PC-9 (cell line): ENCODE data around the gene SLC32A1. TPM values are rescaled to one million over a fixed set of nuclear protein-coding genes. Genes with fewer than 3 reads are reported as not detected.

Source experiments
- BruUV-seq: library from RNA; stranded (reverse); fragments of 400-500 nt; replicated peaks from 2 replicates; lab custom pipeline; 2021; lab: Mats Ljungman, UMichigan
- CTCF ChIA-PET: fragments of 300-600 bp; sonication (Branson Sonifier 250); formaldehyde crosslinking; loops from one replicate; lab custom pipeline; 2022; ENCODE audit warnings: antibody characterized with exemption; lab: Charles Lee
- POLR2A ChIA-PET: fragments of 300-600 bp; sonication (Branson Sonifier 250); formaldehyde crosslinking; loops from one replicate; lab custom pipeline; 2022; ENCODE audit warnings: antibody characterized with exemption; ENCODE audit not compliant: unreplicated experiment; lab: Charles Lee
- DNase-seq, 2 experiments: peaks; one replicate each; pipeline versions ENCODE4 v3.0.0 to v3.0.0-alpha.2; 2015 to 2022; ENCODE audit warnings: mixed read lengths in 1 of 2
- H2AFZ ChIP-seq: fragments of 200-600 bp; sonication (generic); 2 replicates; pipeline ENCODE4 v1.8.1; 2017; ENCODE audit warnings: antibody characterized with exemption
- H3F3A ChIP-seq: fragments of 200-600 bp; sonication (generic); 2 replicates; pipeline ENCODE4 v1.8.1; 2017; ENCODE audit warnings: antibody characterized with exemption, mild to moderate bottlenecking, low read depth; ENCODE audit not compliant: insufficient read depth
- H3K27ac ChIP-seq: fragments of 200-600 bp; sonication (generic); 2 replicates; pipeline ENCODE4 v1.6.1; 2016; ENCODE audit warnings: mixed run types
- H3K27me3 ChIP-seq: fragments of 200-600 bp; sonication (generic); 2 replicates; pipeline ENCODE4 v1.6.1; 2016; ENCODE audit warnings: low read depth, mixed run types; ENCODE audit not compliant: insufficient read depth
- H3K36me3 ChIP-seq: fragments of 200-600 bp; sonication (generic); 2 replicates; pipeline ENCODE4 v1.6.1; 2016; ENCODE audit warnings: low read depth, mixed run types
- H3K4me1 ChIP-seq: fragments of 200-600 bp; sonication (generic); replicated peaks from 2 replicates; pipeline ENCODE4 v1.6.1; 2016; ENCODE audit warnings: mixed run types; ENCODE audit not compliant: insufficient read depth
- H3K4me2 ChIP-seq: fragments of 200-600 bp; sonication (generic); 2 replicates; pipeline ENCODE4 v1.6.1; 2017; ENCODE audit warnings: mixed run types
- H3K4me3 ChIP-seq: fragments of 200-600 bp; sonication (generic); 2 replicates; pipeline ENCODE4 v1.6.1; 2016; ENCODE audit warnings: mixed run types
- H3K79me2 ChIP-seq: fragments of 200-600 bp; sonication (generic); 2 replicates; pipeline ENCODE4 v1.6.1; 2017; ENCODE audit warnings: low read depth, mixed run types
- H3K9me2 ChIP-seq: fragments of 200-600 bp; sonication (generic); 2 replicates; pipeline ENCODE4 v1.8.1; 2017; ENCODE audit warnings: mild to moderate bottlenecking; ENCODE audit not compliant: insufficient read depth
- H3K9me3 ChIP-seq: fragments of 200-600 bp; sonication (generic); 2 replicates; pipeline ENCODE4 v1.8.1; 2016; ENCODE audit warnings: low read depth; ENCODE audit not compliant: insufficient read depth
- H4K20me1 ChIP-seq: fragments of 200-600 bp; sonication (generic); 2 replicates; pipeline ENCODE4 v1.8.1; 2017; ENCODE audit not compliant: insufficient read depth
- CTCF ChIP-seq: fragments of 200-600 bp; sonication (generic); conservative IDR thresholded peaks from 2 replicates; pipeline ENCODE4 v1.6.1; 2017; ENCODE audit warnings: mixed run types, antibody characterized with exemption, mild to moderate bottlenecking, moderate library complexity
- EZH2 ChIP-seq: fragments of 200-600 bp; sonication (generic); IDR thresholded peaks from 2 replicates; pipeline ENCODE4 v1.8.0; 2017; ENCODE audit warnings: antibody characterized with exemption, low read depth
- intact Hi-C: fragments of 100-400 bp; cut with micrococcal nuclease; formaldehyde crosslinking; loops from one replicate; pipeline ENCODE4 v1.10.0; 2022; ENCODE audit not compliant: unreplicated experiment
- total RNA-seq: library from RNA; stranded (reverse); gene quantifications from 2 replicates; pipeline ENCODE4 v1.2.3, GENCODE V29; 2021

SLC32A1 gene
- total RNA-seq, 1 experiment from 2014 or later = not detected

- H3K79me2 ChIP-seq = no peaks in the 10 kb centered on the region
- ChIA-PET CTCF (no interaction called here), POLR2A (no interaction called here)
- H3F3A ChIP-seq = no peaks in the 10 kb centered on the region
- no peak overlapping the region for H2AFZ ChIP-seq
- intact Hi-C loops = loop anchor here (10.0 kb wide), 1 partner anchor 400 kb away; no protein-coding TSS in a partner anchor
- H3K9me2 ChIP-seq = no peaks in the 10 kb centered on the region
- no peaks in the 10 kb centered on the region for H4K20me1 ChIP-seq
- DNase-seq = no peak
- no peaks in the 10 kb centered on the region for H3K36me3 ChIP-seq
- H3K9me3 ChIP-seq = no peaks in the 10 kb centered on the region; the same call in 1 of the 2 replicates
- no peak overlapping the region for H3K4me2 ChIP-seq
- no peak for TF ChIP-seq EZH2
- no peak for TF ChIP-seq CTCF
- H3K27me3 ChIP-seq = peaks cover 98% of the 10 kb centered on the region
- no peaks in the 10 kb centered on the region for H3K4me1 ChIP-seq
- no TSS peak for BruUV-seq
- H3K4me3 ChIP-seq = no peak overlapping the region
- no peak overlapping the region for H3K27ac ChIP-seq
Measured at GRCh38 chr20:38735172-38735571, 10.9 kb downstream of the SLC32A1 start.

- H3K4me3 ChIP-seq = no peak overlapping the region
- no peaks in the 10 kb centered on the region for H4K20me1 ChIP-seq
- CTCF ChIA-PET = no interaction called here
- H3F3A ChIP-seq = no peaks in the 10 kb centered on the region
- no peak for DNase-seq
- H2AFZ ChIP-seq = no peak overlapping the region
- peaks cover 99% of the 10 kb centered on the region for H3K27me3 ChIP-seq
- H3K4me2 ChIP-seq = no peak overlapping the region
- no peaks in the 10 kb centered on the region for H3K36me3 ChIP-seq
- H3K9me3 ChIP-seq = no peaks in the 10 kb centered on the region; the same call in 1 of the 2 replicates
- TF ChIP-seq EZH2 (no peak), CTCF (no peak)
- POLR2A ChIA-PET = no interaction called here
- no peaks in the 10 kb centered on the region for H3K4me1 ChIP-seq
- no peak overlapping the region for H3K27ac ChIP-seq
- H3K9me2 ChIP-seq = no peaks in the 10 kb centered on the region
- H3K79me2 ChIP-seq = no peaks in the 10 kb centered on the region
- intact Hi-C loops = loop anchor here (10.0 kb wide), 1 partner anchor 403 kb away; no protein-coding TSS in a partner anchor
- no TSS peak for BruUV-seq
Measured at GRCh38 chr20:38737887-38738286, 13.6 kb downstream of the SLC32A1 start.

GRCh38 chr20:38745757-38746156 lies 21.5 kb downstream of the SLC32A1 start:
- Histone ChIP-seq H3K9me2 (no peaks in the 10 kb centered on the region), H3K79me2 (peaks cover 10% of the 10 kb centered on the region; the same call in 1 of the 2 replicates), H3F3A (no peaks in the 10 kb centered on the region; the same call in 1 of the 2 replicates), H3K4me2 (no peak overlapping the region), H3K4me1 (peaks cover 13% of the 10 kb centered on the region; the same call in 1 of the 2 replicates), H3K36me3 (no peaks in the 10 kb centered on the region), H3K27ac (no peak overlapping the region), H2AFZ (no peak overlapping the region), H4K20me1 (0 out of 2 replicates have a peak, but pooled peaks cover 5% of the 10 kb centered on the region), H3K9me3 (no peaks in the 10 kb centered on the region), H3K27me3 (peaks cover 49% of the 10 kb centered on the region), H3K4me3 (no peak overlapping the region)
- no TSS peak for BruUV-seq
- no peak for TF ChIP-seq EZH2
- no peak for TF ChIP-seq CTCF
- intact Hi-C loops = no loop called here
- DNase-seq = no peak
- ChIA-PET POLR2A (no interaction called here), CTCF (no interaction called here)
